SH-SY5Y (cell line): ENCODE data around the gene MGAT5.

Source experiments
- GATA2 ChIP-seq: IDR thresholded peaks from 2 replicates; pipeline ENCODE4 v1.6.1; 2011; ENCODE audit warnings: mild to moderate bottlenecking, low read depth, low read length
- GATA3 ChIP-seq: IDR thresholded peaks from 2 replicates; pipeline ENCODE4 v1.6.1; 2011; ENCODE audit warnings: low read depth, mild to moderate bottlenecking, low read length, moderate library complexity

DNA sequence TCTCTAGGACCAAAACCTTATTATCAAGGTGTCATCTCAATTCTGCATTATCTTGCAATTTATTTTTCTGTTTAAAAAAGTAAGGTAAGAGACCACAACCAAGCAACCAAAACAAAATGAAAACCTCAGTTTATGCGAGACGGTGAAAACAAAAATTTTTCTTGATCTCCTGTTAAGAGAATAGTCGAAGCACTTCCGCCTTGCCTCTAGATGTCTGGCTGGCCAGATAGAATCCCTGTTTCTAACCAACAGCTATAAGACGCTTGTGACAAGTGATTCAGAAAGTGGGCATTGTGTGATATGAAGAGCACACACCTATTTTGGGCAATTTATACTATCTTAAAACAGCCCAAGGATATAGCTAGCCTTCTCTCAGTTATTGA, 51.2 kb downstream of the MGAT5 start:
- TF ChIP-seq GATA2 (no peak), GATA3 (no peak)
